HG03432 (cell line): Measurements from ENCODE around the gene CFP.
"Not testable (repeated sequence)": the region's sequence is repeated elsewhere in the genome, so short reads cannot be mapped to it uniquely, and the experiment has no call there.

Source experiments
- ATAC-seq: cut with Tn5 transposase; IDR thresholded peaks from one replicate; pipeline ENCODE4 v1.9.1; 2021; ENCODE audit warnings: mild to moderate bottlenecking, moderate library complexity; ENCODE audit not compliant: unreplicated experiment

The CFP gene

DNA sequence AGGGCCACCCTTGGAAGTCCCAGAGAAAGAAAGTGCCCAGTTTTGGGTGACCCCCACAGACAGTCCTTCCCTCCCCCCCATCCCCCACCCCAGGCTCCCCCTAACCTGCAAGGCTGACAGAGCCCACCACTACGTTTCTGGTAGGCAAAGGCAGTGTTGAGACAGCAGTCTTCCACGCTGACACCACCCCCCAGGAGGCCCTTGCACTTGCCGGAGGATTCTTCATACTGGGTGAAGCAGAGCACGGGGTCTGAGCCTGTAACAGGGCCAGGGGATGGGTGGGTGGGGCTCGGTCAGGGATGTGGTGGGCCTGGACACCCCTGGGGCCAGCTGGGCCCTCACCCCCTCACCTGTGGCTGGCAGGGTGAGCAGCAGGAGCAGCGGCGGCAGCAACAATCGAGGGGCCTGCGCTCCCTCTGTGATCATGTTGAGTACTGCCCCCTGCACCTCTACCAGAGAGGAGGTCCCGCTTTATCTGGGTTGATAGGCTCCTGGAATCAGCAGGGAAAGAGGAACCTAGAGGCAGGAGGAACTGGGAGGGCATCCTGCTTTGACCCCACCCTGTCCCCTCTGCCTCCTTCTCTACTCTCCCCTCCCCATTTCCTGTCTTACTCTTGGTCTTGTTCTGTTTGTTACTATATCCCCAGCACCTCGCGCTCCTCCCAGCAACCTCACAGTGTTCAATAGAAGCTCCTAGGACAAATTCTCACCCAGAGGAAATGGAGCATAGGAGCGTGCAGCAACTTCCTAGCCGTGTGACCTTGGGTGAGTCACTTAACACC is at the start of gene CFP:
Gene CFP (minus strand): TSS at position 512 of the 782 bp plus-strand sequence. CDS start 86 bp downstream, at position 426.
- no peak for ATAC-seq

DNA sequence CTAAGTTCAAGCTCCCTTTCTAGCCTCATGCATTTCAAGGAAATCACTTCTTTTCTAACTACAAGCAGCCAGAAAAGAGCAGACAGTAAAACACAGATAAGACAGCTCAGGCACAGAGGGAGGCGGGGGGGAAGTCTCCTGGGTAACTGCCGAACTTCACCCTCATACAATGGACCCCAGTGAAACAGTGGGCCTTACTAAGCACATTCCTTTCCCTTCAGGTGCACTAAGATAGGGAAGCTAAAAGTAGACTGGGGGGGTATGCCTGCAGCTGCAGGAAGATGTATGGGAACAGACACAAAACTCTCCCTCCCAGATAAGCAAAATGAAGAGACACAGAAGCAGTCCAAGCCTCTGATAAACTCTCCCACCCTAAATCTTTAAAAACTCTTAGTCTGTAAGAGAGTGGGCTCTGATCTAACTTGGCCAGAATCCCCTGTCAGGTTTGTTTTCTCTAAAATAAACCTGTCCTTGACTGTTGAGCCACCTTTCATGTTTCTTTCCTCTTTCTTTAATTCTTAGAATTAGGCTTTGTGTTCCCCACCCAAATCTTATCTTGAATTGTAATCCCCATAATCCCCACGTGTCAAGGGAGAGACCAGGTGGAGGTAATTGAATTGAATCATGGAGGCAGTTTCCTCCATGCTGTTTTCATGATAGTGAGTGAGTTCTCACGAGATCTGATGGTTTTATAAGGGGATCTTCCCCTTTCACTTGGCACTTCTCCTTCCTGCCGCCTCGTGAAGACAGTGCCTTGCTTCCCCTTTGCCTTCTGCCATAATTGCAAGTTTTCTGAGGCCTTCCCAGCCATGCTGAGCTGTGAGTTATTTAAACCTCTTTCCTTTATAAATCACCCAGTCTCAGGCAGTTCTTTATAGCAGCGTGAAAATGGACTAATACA is 46.5 kb upstream of the CFP start:
- not testable (repeated sequence) for ATAC-seq

DNA sequence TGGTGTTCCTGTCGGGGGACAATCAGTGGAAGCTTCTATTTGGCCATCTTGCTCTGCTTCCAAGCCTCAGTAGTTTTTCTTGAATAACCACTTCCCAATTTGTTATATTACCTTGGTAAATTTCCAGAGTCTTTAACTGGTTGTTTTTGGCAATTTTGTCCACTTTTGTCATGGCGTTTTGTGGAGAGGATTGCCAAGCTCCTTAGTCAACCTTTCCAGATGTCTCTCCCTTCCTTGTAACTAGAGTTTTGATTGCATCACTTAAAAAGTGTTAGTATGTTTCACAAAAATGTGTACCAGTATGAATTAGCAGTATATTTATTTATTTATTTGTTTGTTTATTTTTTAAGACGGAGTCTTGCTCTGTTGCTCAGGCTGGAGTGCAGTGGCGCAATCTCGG is 45.0 kb upstream of the CFP start:
- ATAC-seq: no peak

DNA sequence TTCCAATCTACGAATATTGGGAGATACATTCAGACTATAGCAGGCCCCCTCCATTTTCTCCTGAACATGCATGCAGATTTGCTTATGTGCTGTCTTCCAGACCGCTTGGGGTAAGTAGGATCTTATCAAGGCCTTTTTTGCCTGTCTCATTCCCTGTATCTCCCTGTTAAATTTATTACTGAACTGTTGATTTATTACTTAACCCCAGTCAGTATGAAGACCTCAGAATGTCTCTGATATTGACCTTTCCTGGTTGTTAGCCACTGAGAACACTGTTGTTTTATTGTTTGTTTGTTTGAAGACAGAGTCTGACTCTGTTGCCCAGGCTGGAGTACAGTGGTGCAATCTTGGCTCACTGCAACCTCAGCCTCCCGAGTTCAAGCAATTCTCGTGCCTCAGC is 36.1 kb upstream of the CFP start:
- ATAC-seq: not testable (repeated sequence)

DNA sequence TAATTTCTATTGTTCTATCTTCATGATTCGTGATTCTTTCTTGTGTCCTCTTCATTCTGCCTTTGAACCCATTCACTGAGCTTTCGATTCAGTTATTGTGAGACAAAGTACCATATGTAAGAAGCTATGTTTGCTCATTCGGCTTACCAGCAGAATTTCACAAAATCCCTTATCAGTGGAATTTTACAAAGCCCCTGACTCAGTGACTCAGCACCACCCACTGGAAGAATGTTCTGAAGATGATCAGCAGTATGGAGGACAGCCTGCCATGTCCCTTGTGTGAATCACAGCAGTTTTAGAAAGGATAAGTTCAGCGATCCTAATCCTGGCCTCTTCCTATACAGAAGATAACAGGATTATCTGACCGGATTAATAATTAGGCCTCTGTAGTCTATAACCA is 35.0 kb upstream of the CFP start:
- no peak for ATAC-seq

DNA sequence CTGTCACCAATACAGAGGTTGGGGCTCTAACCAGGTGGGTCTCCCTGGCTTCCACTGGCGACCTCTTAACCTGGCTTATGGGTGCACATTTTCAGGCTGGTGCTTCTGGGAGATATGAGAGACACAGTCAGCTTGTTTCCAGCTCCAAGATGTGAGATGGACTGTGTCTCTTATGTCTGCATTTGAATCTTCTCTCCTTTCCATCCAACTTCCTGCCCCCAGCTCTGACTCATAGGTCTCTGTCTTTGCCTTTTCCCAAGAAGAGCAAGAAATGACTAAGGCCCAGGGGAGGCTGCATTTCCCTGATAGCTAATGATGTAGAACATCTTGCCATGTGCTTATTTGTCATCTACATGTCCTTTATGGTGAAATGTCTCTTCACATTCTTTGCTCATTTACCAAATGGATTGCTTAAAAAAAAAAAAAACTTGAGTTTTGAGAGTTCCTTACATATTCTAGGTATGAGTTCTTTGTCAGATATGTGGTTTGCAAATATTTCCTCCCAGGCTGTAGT is 32.5 kb upstream of the CFP start:
- ATAC-seq: no peak

DNA sequence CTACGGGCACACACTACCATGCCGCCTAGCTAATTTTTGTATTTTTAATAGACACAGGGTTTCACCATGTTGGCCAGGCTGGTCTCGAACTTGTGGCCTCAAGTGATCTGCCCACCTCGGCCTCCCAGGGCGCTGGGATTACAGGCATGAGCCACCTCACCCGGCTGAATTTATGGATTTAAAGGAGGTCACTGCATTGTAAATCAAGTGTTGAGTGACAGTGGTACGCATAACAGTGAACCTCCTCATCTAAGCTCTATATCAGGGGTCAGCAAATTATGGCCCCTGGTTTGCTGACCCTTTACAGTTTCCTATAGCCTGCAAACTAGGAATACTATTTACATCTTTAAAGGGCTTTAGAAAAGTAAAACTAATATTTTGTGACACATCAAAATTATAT is 31.8 kb upstream of the CFP start:
- no peak for ATAC-seq

DNA sequence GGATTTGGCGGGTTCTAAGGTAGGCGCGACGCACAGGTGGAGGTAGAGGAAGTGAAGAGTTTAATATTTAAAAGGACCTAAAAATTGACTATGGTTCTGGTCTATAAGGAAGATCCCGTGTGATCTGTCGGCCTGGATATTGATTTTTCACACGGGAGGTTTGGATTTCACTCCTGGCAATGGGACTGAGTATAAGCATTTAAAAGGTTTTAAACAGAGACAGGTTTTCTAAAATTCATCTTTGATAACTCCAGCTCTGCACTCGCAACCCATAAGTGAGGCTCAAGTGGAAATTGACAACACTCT is 29.6 kb upstream of the CFP start:
- ATAC-seq: no peak

DNA sequence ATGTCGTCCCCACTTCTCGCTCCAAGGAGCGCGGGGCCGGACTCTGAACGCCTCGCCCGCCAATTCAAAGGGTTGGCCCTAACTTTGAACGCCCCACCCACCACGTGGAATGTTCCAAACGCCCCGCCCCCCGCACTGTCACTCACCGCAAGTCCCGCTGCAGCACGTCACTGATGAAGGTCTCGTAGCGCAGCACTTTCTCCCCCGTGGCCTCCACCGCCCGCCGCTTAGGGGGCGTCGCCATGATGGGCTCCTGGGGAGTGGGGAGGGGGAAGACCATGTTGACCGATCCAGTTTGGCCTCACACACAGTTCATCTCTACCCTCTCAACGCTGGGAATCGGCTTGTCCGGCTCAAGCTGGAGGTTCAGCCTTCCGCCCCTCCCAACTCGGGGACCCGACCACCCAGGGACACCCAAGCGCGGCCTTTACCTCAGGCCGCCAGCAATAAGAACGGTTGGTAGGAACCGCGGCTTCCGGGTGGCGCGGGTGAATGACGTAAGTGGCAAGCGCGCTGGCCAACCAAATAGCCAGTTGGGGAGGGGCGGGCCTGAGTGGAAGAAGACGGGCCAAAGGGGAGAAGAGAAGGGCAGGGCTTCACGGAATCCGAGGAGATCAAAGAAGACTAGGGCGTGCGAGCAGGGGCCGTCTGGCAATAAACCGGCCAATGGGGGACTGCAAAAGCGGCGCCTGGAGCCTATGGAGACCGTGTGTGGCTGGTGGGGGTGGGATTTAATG is 29.1 kb upstream of the CFP start, which contains the start of gene UXT:
Gene UXT (minus strand): TSS at position 497 of the 737 bp plus-strand sequence. CDS start 253 bp downstream, at position 244.
- peak; percentile 82 for ATAC-seq

DNA sequence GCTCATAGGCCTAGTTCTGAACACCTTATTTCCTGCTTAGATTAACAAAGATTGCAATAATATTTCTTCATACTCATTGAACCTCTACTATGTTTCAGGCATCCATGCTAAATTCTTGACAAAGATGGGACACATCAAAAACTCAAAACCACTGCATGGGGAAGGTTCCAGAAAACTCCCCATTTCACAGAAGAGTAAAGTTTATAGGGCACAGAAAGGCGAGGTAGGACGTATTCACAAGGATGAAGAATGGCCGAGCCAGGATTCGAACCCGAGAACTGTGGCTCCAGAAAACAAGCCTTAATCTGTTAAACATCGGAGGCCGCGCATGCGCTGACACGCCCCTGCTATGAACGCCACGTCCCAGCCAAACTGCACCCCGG is 28.6 kb upstream of the CFP start:
- no peak for ATAC-seq

DNA sequence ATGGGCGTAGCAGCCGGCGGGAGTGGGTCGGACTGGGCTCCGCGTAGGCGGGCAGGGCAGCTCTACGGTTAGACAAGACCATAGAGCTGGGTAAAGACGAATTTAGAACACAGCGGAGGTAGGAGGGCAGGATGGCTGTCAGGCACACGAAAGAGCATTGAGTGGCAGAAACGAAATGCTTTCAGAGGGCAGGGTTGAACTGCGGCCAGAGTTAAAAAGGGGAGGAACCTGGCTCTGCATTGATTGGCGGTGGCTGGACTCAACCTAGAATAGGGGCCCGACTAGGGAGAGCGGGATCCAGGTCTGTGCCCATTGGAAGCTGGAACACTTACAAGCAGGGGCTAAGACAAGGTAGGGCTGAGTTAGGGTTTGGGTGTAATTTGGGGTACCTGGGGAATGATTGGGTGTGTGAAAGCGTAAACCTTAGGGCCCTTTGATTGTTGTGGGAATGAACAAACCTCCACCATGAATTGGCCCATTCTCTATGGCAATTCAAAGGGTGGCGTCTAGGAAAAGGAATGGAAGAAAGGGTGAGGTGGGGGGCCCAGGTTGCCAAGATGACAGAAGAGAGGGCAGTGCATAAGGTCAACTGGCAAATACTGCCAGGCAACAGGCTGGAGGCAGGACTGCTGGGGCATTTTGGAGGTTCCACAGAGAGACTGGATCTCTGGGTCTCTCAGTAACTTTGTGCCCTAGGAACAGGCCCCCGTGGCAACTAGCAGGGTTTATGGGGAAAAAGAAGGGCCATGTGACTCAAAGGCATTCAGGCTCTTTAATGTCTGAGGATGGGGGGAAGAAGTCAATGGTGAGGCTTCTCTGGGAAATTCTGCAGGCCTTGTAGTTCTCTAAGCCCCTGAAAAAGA is 21.5 kb upstream of the CFP start:
- ATAC-seq: no peak

DNA sequence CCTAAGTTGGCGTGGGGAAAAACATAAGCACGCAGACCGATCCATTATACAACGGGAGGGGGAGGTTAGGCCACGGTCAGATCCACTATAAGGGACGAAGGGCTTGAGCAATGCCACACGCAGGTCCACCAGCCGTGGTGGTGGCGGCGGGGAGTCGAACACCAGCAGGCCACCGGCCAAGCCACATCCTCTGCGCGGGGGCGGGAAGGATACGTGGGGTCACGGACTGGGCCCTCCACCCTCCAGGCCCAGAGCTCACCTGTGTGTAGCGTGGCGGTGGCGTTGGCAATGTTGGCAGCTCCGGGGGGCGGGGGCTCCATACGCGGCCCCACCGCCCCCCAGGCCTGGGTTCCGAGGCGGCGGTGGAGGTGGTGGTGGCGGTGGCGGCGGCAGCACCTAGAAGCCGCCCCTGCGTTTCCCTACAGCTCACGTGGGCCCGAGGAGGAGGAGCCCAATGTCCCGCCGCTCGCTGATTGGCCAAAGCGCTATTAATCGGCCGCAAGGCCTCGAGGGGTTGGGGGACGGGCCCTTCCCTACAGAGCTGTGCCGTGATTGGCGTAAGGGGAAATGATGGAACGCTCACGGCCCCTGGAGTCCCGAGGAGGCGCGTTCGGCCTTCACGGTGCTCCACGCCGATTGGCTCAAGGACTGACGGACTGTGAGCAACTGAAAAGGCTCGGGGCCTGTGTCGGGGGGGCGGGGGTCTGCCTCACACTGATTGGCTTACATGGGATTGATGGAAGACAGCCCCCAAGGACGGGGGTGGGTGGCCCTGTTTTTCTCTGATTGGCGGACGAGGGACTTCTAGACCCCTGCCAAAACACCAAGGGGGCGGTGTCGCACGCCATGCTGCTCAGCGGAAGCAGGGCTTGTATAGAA is 20.7 kb upstream of the CFP start, which contains the start of gene ELK1:
Gene ELK1 (minus strand): TSS at position 400 of the 879 bp plus-strand sequence. CDS start 9,122 bp downstream, outside the sequence.
- peak; percentile 90 for ATAC-seq

DNA sequence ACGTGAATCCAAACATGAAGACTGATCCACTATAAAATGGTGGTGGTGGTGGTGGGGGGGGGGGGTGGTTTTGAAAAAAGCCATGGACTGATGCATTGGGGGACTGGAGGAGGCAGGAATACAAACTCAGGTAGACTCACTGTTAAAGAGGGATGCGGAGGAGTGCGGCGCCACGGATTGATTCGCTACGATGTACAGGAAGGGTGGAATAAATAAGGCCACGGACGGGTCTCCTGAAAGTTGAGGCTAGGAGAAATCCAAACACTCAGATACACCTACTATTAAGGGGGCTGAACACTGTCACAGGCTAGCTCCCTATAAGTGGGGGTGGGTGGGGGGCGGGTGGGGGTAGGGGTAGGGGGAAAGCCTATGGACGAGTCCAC is 20.0 kb upstream of the CFP start:
- no peak for ATAC-seq

DNA sequence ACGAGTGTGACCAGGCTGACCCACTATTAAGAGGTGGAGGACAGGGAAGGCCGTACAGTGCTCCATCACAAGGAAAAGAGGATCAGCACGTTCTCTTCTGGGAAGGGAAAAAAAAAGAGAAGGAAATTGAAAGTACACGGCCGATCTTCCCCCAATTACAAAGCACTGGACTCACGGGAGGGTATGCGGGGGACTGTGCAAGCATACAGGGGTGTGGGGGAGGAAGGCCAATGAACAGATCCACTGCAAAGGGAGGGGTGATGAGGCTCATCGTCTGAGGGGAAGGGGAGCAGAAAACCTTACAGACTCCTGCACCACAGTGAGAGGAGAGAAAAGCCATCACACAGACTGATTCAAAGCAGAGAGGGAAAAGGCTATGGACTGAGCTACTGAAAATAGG is 19.5 kb upstream of the CFP start:
- ATAC-seq: no peak

DNA sequence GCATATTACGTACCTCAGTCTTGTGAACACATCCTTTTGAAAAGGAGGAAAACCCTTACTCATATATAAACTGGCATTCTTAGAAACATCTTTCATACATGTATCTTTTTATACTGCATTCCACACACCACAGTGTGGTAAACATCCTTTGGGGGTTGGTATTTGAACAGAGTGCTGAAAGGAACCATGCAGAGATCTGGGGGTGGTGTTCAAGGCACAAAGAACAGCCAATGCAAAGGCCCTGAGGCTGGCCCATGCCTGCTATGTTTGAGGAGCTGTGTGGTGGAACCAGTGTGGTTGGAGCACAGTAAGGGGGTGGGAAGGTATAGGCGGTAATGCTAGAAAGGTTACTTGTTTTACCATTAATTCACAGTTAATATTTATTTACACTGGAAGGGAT is 18.6 kb upstream of the CFP start:
- ATAC-seq: no peak

DNA sequence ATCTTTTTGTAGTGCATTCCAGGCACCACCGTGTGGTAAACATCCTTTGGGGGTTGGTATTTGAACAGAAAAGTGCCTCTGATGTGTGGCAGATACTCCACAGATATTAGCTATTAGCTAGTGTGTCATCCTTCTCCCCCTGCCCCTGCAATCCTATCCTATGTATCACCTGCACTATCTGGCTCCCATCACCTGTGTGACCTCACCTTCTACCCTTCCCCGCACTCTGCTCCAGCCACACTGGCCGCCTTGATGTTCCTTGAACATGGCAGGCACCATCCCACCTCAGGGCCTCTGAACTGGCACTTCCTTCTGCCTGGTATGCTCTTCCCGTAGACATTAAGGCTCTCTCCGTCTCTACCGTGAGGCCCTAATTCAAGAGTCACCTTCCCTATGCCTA is 16.9 kb upstream of the CFP start:
- no peak for ATAC-seq

DNA sequence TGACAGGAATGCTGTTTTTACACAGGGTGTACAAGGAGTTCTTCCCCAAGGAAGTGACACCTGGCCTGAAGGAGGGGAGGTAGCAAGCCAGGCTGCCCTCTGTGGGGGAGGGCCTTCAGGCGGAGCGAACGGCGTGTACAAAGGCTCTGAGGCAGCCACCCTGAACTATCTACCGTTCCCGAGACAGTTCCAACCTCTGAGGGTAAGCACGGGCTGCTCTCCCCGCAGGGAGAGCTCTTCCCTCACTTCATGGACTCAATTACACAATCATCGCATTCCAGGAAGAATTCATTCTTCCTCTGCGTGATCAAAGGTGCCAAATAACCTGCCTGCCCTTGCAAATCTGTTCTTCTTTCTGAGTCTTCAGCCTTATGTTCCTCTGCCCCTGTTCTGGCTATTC is 15.8 kb upstream of the CFP start:
- no peak for ATAC-seq

DNA sequence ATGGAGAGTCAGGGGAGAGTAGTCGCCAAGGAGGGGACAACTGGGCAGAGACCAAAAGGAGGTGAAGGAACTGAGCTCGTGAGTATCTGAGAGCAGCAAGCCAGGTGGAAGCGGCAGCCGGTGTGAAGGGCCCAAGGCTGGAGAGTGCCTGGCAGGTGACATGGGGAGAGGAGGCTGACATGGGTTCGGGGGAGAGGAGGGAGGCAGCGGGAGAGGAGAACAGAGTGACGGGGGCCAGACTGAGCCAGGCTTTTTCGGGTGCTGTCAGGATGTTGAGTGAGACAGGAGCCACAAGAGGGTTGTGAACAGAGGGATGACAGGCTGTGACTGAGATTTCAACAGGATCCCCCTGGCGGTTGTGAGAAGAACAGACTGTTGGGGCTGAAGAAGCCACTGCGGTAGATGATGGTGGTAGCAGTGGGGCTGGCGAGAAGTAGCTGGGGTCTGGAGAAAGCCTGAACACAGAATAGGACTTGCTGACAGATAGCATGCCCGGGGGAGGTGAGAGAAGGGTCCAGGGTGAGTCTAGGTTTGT is 14.9 kb upstream of the CFP start:
- no peak for ATAC-seq

DNA sequence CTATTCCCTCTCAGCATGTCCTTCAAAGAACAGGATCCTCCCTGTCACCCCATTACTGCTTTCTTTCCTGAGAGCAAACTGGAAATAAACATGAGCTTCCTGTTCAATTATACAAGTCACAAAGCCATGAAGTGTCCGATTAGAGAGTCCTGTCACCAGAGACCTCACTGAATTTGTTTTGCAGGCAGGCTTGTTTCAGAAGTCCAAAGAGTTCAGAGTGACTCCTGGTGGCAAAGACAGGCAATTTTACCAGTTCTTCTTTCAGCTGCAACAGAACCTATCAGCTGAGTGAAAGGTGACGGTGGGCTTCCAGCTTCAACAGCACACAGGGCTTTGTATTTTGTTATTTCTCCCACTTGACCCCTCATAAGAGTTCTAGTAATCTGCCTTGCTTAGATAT is 14.2 kb upstream of the CFP start:
- no peak for ATAC-seq
